A549 (cell line): Measurements from ENCODE around the gene CELF1. TPM values are rescaled to one million over a fixed set of nuclear protein-coding genes. Genes with fewer than 3 reads are reported as not detected.

ENCODE experiments used
- ATAC-seq, 2 experiments: fragments of 200-7000 bp in 1 of 2; fragments of >200 bp in 1 of 2; cut with Nextera tagmentation in 1 of 2; cut with Tn5 transposase in 1 of 2; 3 replicates each; pipeline versions ENCODE4 v1.8.0 to v1.9.1; 2018 to 2020; ENCODE audit warnings: mild to moderate bottlenecking in 1 of 2, moderate library complexity in 1 of 2
- CTCF ChIA-PET: fragments of 300-600 bp; sonication (Branson Sonifier 250); formaldehyde crosslinking; extraction: SDS; loops from one replicate; lab custom pipeline; 2021; ENCODE audit warnings: antibody characterized with exemption, inconsistent platforms; lab: Yijun Ruan, JAX
- POLR2A ChIA-PET: fragments of 350-600 bp; formaldehyde crosslinking; extraction: SDS; loops from one replicate; lab custom pipeline; 2021; ENCODE audit warnings: antibody characterized with exemption, inconsistent platforms; lab: Yijun Ruan, JAX
- DNase-seq, 2 experiments: peaks; one replicate each; pipeline versions ENCODE4 v3.0.0 to v3.0.0-alpha.2; 2011 to 2016; ENCODE audit warnings: low read depth in 1 of 2, low spot score in 1 of 2
- FAIRE-seq: peaks from 2 replicates; lab custom pipeline; 2011; peaks lifted over from hg19 to GRCh38; lab: Jason Lieb, UNC
- H3K27ac ChIP-seq, 2 experiments: fragments of >200 bp; sonication (Bioruptor Twin); formaldehyde crosslinking; 3 replicates each; pipeline ENCODE4 v1.5.1; 2016 to 2017
- H3K4me1 ChIP-seq: fragments of >200 bp; sonication (Bioruptor Twin); formaldehyde crosslinking; 3 replicates; pipeline ENCODE4 v1.6.1; 2016
- H3K4me2 ChIP-seq: fragments of >200 bp; sonication (Bioruptor Twin); formaldehyde crosslinking; 3 replicates; pipeline ENCODE4 v1.6.1; 2016
- H3K4me3 ChIP-seq: fragments of >200 bp; sonication (Bioruptor Twin); formaldehyde crosslinking; 3 replicates; pipeline ENCODE4 v1.5.1; 2016
- H3K9me3 ChIP-seq: fragments of >200 bp; sonication (Bioruptor Twin); formaldehyde crosslinking; 3 replicates; pipeline ENCODE4 v1.6.1; 2016
- BCL3 ChIP-seq: fragments of >200 bp; sonication (Bioruptor Twin); formaldehyde crosslinking; IDR thresholded peaks from 3 replicates; pipeline ENCODE4 v1.6.1; 2016
- CBX2 ChIP-seq: fragments of 200-600 bp; sonication (generic); IDR thresholded peaks from 2 replicates; pipeline ENCODE4 v1.6.1; 2016; ENCODE audit warnings: low read depth, mild to moderate bottlenecking, borderline replicate concordance
- CEBPB ChIP-seq, 2 experiments: fragments of >200 bp in 1 of 2; sonication (Bioruptor Twin) in 1 of 2; formaldehyde crosslinking in 1 of 2; IDR thresholded peaks; 2 replicates each; pipeline ENCODE4 v1.6.1; 2012 to 2016
- CHD2 ChIP-seq: fragments of 150-350 bp; IDR thresholded peaks from 2 replicates; pipeline ENCODE4 v1.6.1; 2014; ENCODE audit warnings: low read length; ENCODE audit not compliant: partially characterized antibody
- CTCF ChIP-seq: fragments of >200 bp; sonication (Bioruptor Twin); formaldehyde crosslinking; IDR thresholded peaks from 3 replicates; pipeline ENCODE4 v1.5.1; 2016
- E2F6 ChIP-seq: IDR thresholded peaks from 2 replicates; pipeline ENCODE4 v1.6.1; 2012; ENCODE audit warnings: low read depth, borderline replicate concordance
- EHMT2 ChIP-seq: fragments of 200-600 bp; sonication (generic); IDR thresholded peaks from 2 replicates; pipeline ENCODE4 v1.6.1; 2016; ENCODE audit warnings: antibody characterized with exemption, low read depth, mild to moderate bottlenecking, moderate library complexity
- EP300 ChIP-seq, 2 experiments: fragments of >200 bp; sonication (Bioruptor Twin); formaldehyde crosslinking; IDR thresholded peaks; 2 replicates in 1 of 2; 3 replicates in 1 of 2; pipeline ENCODE4 v1.6.1; 2016 to 2017
- ESRRA ChIP-seq: fragments of 150-350 bp; IDR thresholded peaks from 2 replicates; pipeline ENCODE4 v1.6.1; 2014; ENCODE audit warnings: mild to moderate bottlenecking, low read length, borderline replicate concordance
- FOSL2 ChIP-seq, 2 experiments: fragments of 450-650 bp in 1 of 2; fragments of >200 bp in 1 of 2; sonication (Bioruptor Twin) in 1 of 2; formaldehyde crosslinking; IDR thresholded peaks; 2 replicates each; pipeline versions ENCODE4 v1.5.0 to v1.6.1; 2016 to 2020; ENCODE audit warnings: mild to moderate bottlenecking in 1 of 2, moderate library complexity in 1 of 2
- HES2 ChIP-seq: fragments of >200 bp; sonication (Bioruptor Twin); formaldehyde crosslinking; IDR thresholded peaks from 2 replicates; pipeline ENCODE4 v1.6.1; 2016
- HOXA7 ChIP-seq: fragments of 250-450 bp; sonication (Bioruptor Pico); IDR thresholded peaks from 2 replicates; pipeline ENCODE4 v1.5.0; 2020; ENCODE audit warnings: mild to moderate bottlenecking, moderate library complexity
- JUN ChIP-seq, 2 experiments: fragments of >200 bp; sonication (Bioruptor Twin); formaldehyde crosslinking; IDR thresholded peaks; 2 replicates in 1 of 2; 3 replicates in 1 of 2; pipeline ENCODE4 v1.6.1; 2016 to 2017
- JUNB ChIP-seq: fragments of >200 bp; sonication (Bioruptor Twin); formaldehyde crosslinking; IDR thresholded peaks from 2 replicates; pipeline ENCODE4 v1.6.1; 2016
- KDM1A ChIP-seq: fragments of 200-600 bp; sonication (generic); IDR thresholded peaks from 2 replicates; pipeline ENCODE4 v1.6.1; 2016; ENCODE audit warnings: low read depth, mild to moderate bottlenecking
- MYC ChIP-seq: IDR thresholded peaks from 2 replicates; pipeline ENCODE4 v1.6.1; 2012; ENCODE audit warnings: mild to moderate bottlenecking, inconsistent platforms, low read length, improper control_type of control experiment, borderline replicate concordance
- NR3C1 ChIP-seq: fragments of >200 bp; sonication (Bioruptor Twin); formaldehyde crosslinking; IDR thresholded peaks from 3 replicates; pipeline ENCODE4 v1.6.1; 2017
- PBX3 ChIP-seq: IDR thresholded peaks from 2 replicates; pipeline ENCODE4 v1.6.1; 2012
- POLR2A ChIP-seq: IDR thresholded peaks from 2 replicates; pipeline ENCODE4 v1.6.1; 2012; ENCODE audit warnings: mild to moderate bottlenecking, low read length
- RAD21 ChIP-seq, 2 experiments: fragments of >200 bp in 1 of 2; sonication (Bioruptor Twin) in 1 of 2; formaldehyde crosslinking in 1 of 2; IDR thresholded peaks in 1 of 2; conservative IDR thresholded peaks in 1 of 2; 2 replicates in 1 of 2; 3 replicates in 1 of 2; pipeline ENCODE4 v1.6.1; 2012 to 2018; ENCODE audit warnings: inconsistent platforms in 1 of 2
- RARB ChIP-seq: fragments of 250-450 bp; sonication (Bioruptor Pico); IDR thresholded peaks from 2 replicates; pipeline ENCODE4 v1.8.0; 2021; ENCODE audit warnings: mild to moderate bottlenecking, moderate library complexity
- RCOR1 ChIP-seq: fragments of 150-350 bp; IDR thresholded peaks from 2 replicates; pipeline ENCODE4 v1.6.1; 2014; ENCODE audit warnings: antibody characterized with exemption, low read length, low read depth
- REST ChIP-seq: fragments of 200-600 bp; sonication (generic); IDR thresholded peaks from 2 replicates; pipeline ENCODE4 v1.6.1; 2016; ENCODE audit warnings: antibody characterized with exemption, mild to moderate bottlenecking, moderate library complexity
- SMC3 ChIP-seq: fragments of >200 bp; sonication (Bioruptor Twin); formaldehyde crosslinking; IDR thresholded peaks from 3 replicates; pipeline ENCODE4 v1.6.1; 2018; ENCODE audit warnings: inconsistent platforms
- SREBF2 ChIP-seq: fragments of 450-650 bp; IDR thresholded peaks from 2 replicates; pipeline ENCODE4 v1.6.1; 2014; ENCODE audit warnings: mild to moderate bottlenecking, moderate library complexity
- TFCP2L1 ChIP-seq: fragments of 250-450 bp; sonication (Bioruptor Pico); IDR thresholded peaks from 2 replicates; pipeline ENCODE4 v1.5.0; 2021; ENCODE audit warnings: mild to moderate bottlenecking
- TP53 ChIP-seq: fragments of 250-450 bp; sonication (Bioruptor Pico); IDR thresholded peaks from 2 replicates; pipeline ENCODE4 v1.5.0; 2021; ENCODE audit warnings: mild to moderate bottlenecking, moderate library complexity
- USF2 ChIP-seq: fragments of 450-650 bp; IDR thresholded peaks from 2 replicates; pipeline ENCODE4 v1.6.1; 2014; ENCODE audit warnings: antibody characterized with exemption
- WGBS: methylation state at CpG from one replicate; pipeline ENCODE4 v1.1.6; 2017; ENCODE audit errors: missing lambda C conversion rate; 5-methylcytosine and 5-hydroxymethylcytosine counted together
- polyA minus RNA-seq: library from RNA; depleted of rRNA, polyadenylated mRNA; stranded (reverse); fragments of >200 nt; gene quantifications from 2 replicates; pipeline ENCODE4 v1.2.3, GENCODE V29; 2011; rRNA and poly(A)+ RNA removed
- polyA plus RNA-seq, 4 experiments: library from polyadenylated mRNA; depleted of rRNA in 3 of 4; stranded (reverse); fragments of >200 nt; fragmentation: RNase III in 1 of 4; extraction: RNeasy Plus Mini Kit Qiagen cat#74134 plus additional on column Dnase treatment in 1 of 4; gene quantifications; 2 replicates in 3 of 4; 3 replicates in 1 of 4; pipeline ENCODE4 v1.2.3, GENCODE V29; 2011 to 2017

CELF1 gene
- polyA plus RNA-seq (2011; rRNA removed) (137 and 138 TPM in 2 replicates), polyA plus RNA-seq (2017; fragmentation: RNase III; extraction: RNeasy Plus Mini Kit Qiagen cat#74134 plus additional on column Dnase treatment) (51.4 to 54.1 TPM (median 53.8 TPM) in 3 replicates), polyA minus RNA-seq (186 and 188 TPM in 2 replicates)
- polyA plus RNA-seq (2012; cell fraction: cytosol; rRNA removed) = 41.9 and 60.7 TPM in 2 replicates
- 85.9 and 116 TPM in 2 replicates for polyA plus RNA-seq (2012; cell fraction: nucleus; rRNA removed)

GRCh38 chr11:47552566-47553405, at the start of gene CELF1:
Gene CELF1, minus strand, starts transcription at chr11:47553132. Its CDS starts 53,609 bp downstream, at chr11:47499523.
- Histone ChIP-seq H3K9me3 (no peaks in the 10 kb centered on the region), H3K4me1 (peaks cover 35% of the 10 kb centered on the region), H3K27ac (peak within 1 kb of the TSS; percentile 94 to 100), H3K4me2 (peak within 1 kb of the TSS; percentile 94), H3K4me3 (peak within 1 kb of the TSS; percentile 95)
- 1% methylated on average over 27 of the region's 89 CpGs for WGBS
- CTCF ChIA-PET = interaction anchor here (0.5 to 2.9 kb wide), 31 partner anchors 10 to 106 kb away, joined by 3 to 41 read pairs (median 4); partner anchors contain the start of genes KBTBD4, NDUFS3 and PTPMT1
- POLR2A ChIA-PET = interaction anchor here (0.7 to 1.5 kb wide), 4 partner anchors 17 to 163 kb away, joined by 3 to 4 read pairs (median 4); partner anchors contain the start of genes AGBL2, KBTBD4 and NDUFS3
- ATAC-seq (peak; percentile 93 to 94), DNase-seq (peak; percentile 80 to 90), FAIRE-seq (no peak)
- TF ChIP-seq TP53 = no peak
- TF ChIP-seq RCOR1 = no peak
- no peak for TF ChIP-seq NR3C1
- no peak for TF ChIP-seq JUNB
- no peak for TF ChIP-seq HES2
- TF ChIP-seq EP300 (IDR thresholded peaks at IDR 0.05) = peak in 1 of 2 experiments; percentile 19; a peak in 1 of 5 replicates
- TF ChIP-seq REST = no peak
- TF ChIP-seq JUN (IDR thresholded peaks at IDR 0.05) = peak; percentile 55 to 91; a peak in 3 of 5 replicates
- TF ChIP-seq BCL3 = peak; percentile 90
- no peak for TF ChIP-seq HOXA7 (CRISPR knock-in tag)
- TF ChIP-seq ESRRA = no peak
- peak; percentile 73 for TF ChIP-seq POLR2A
- TF ChIP-seq MYC = peak; percentile 37; the same call in 1 of the 2 replicates
- no peak for TF ChIP-seq RARB
- TF ChIP-seq RAD21 (conservative IDR thresholded peaks at IDR 0.05 in 1 of 2, IDR thresholded peaks at IDR 0.05 in 1 of 2) = peak; percentile 30 to 49; a peak in 4 of 5 replicates
- TF ChIP-seq CEBPB (IDR thresholded peaks at IDR 0.05) = no peak
- no peak for TF ChIP-seq CHD2
- no peak for TF ChIP-seq EHMT2
- no peak for TF ChIP-seq TFCP2L1 (CRISPR knock-in tag)
- no peak; the same call in 1 of the 2 replicates for TF ChIP-seq PBX3
- TF ChIP-seq SREBF2 = no peak
- no peak for TF ChIP-seq USF2
- TF ChIP-seq FOSL2 (IDR thresholded peaks at IDR 0.05) = no peak
- TF ChIP-seq FOSL2 (CRISPR knock-in tag; IDR thresholded peaks at IDR 0.05) = no peak
- TF ChIP-seq CTCF = peak; percentile 91
- TF ChIP-seq E2F6 = peak; percentile 79
- peak; percentile 38; the same call in 1 of the 3 replicates for TF ChIP-seq SMC3
- no peak for TF ChIP-seq CBX2
- no peak for TF ChIP-seq KDM1A
